Vagina (tissue), 2 donors: ENCODE measurements around the gene SEC14L5. TPM values are rescaled to one million over a fixed set of nuclear protein-coding genes. Genes with fewer than 3 reads are reported as not detected.

ENCODE experiments used
- DNase-seq, 2 donors: peaks; one replicate each; pipeline ENCODE4 v3.0.0-alpha.2; 2017; ENCODE audit errors: extremely low spot score in 2 of 2
- H3K27ac ChIP-seq: fragments of 200-600 bp; sonication (generic); one replicate; pipeline ENCODE4 v1.5.1; 2019
- H3K27me3 ChIP-seq: fragments of 200-600 bp; sonication (generic); one replicate; pipeline ENCODE4 v1.5.1; 2019
- H3K36me3 ChIP-seq, 2 donors: fragments of 200-600 bp; sonication (generic); one replicate each; pipeline ENCODE4 v1.5.1; 2017 to 2019
- H3K4me1 ChIP-seq: fragments of 200-600 bp; sonication (generic); one replicate; pipeline ENCODE4 v1.5.1; 2019
- H3K4me3 ChIP-seq, 2 donors: fragments of 200-600 bp; sonication (generic); 1 replicate in 1 of 2; 2 replicates in 1 of 2; pipeline ENCODE4 v1.5.1; 2016 to 2019
- H3K9me3 ChIP-seq: fragments of 200-600 bp; sonication (generic); one replicate; pipeline ENCODE4 v1.5.1; 2019
- CTCF ChIP-seq, 3 experiments: fragments of 450-650 bp in 2 of 3; fragments of 200-600 bp in 1 of 3; sonication (generic) in 1 of 3; IDR thresholded peaks; one replicate each; pipeline ENCODE4 v1.5.1; 2017 to 2019; ENCODE audit warnings: antibody characterized with exemption in 3 of 3, mild to moderate bottlenecking in 2 of 3, moderate library complexity in 2 of 3
- POLR2A ChIP-seq, 2 donors: fragments of 450-650 bp; IDR thresholded peaks; one replicate each; pipeline ENCODE4 v1.6.1; 2017; ENCODE audit warnings: antibody characterized with exemption in 2 of 2, mild to moderate bottlenecking in 2 of 2, moderate library complexity in 2 of 2
- POLR2AphosphoS5 ChIP-seq, 2 donors: sonication (generic); formaldehyde crosslinking; IDR thresholded peaks; one replicate each; pipeline ENCODE4 v1.9.0; 2017; ENCODE audit warnings: antibody characterized with exemption in 2 of 2, mild to moderate bottlenecking in 2 of 2, low read depth in 1 of 2; ENCODE audit not compliant: insufficient read depth in 1 of 2
- intact Hi-C: fragments of 100-400 bp; cut with DNase I; formaldehyde crosslinking; loops from one replicate; pipeline ENCODE4 v1.15.1; 2023
- total RNA-seq: library from RNA; depleted of rRNA; stranded (reverse); fragments of >200 nt; gene quantifications from one replicate; pipeline ENCODE4 v1.2.3, GENCODE V29; 2016

The SEC14L5 gene
- total RNA-seq, 1 donor from 2014 or later: 0.49 TPM

GRCh38 chr16:4989391-4990006 is 31.4 kb downstream of the SEC14L5 start:
- no peak for DNase-seq
- Histone ChIP-seq H3K9me3 (no peaks in the 10 kb centered on the region), H3K27ac (no peak overlapping the region), H3K27me3 (peaks cover 7% of the 10 kb centered on the region), H3K4me3 (no peak overlapping the region), H3K36me3 (no peaks in the 10 kb centered on the region), H3K4me1 (peaks cover 9% of the 10 kb centered on the region)
- no peak for TF ChIP-seq CTCF (IDR thresholded peaks at IDR 0.05)
- TF ChIP-seq POLR2AphosphoS5 (IDR thresholded peaks at IDR 0.05; ENCODE audit: insufficient read depth in 1 of 2, low read depth in 1 of 2): no peak
- TF ChIP-seq POLR2A (IDR thresholded peaks at IDR 0.05): no peak
- intact Hi-C loops: no loop called here

GRCh38 chr16:4990415-4990814 is 32.3 kb downstream of the SEC14L5 start:
- peaks cover 9% of the 10 kb centered on the region for H3K4me1 ChIP-seq
- intact Hi-C loops: no loop called here
- no peak overlapping the region for H3K27ac ChIP-seq
- peaks cover 7% of the 10 kb centered on the region for H3K27me3 ChIP-seq
- no peak for DNase-seq
- H3K9me3 ChIP-seq: no peaks in the 10 kb centered on the region
- TF ChIP-seq CTCF (IDR thresholded peaks at IDR 0.05) (no peak), POLR2AphosphoS5 (IDR thresholded peaks at IDR 0.05; ENCODE audit: insufficient read depth in 1 of 2, low read depth in 1 of 2) (no peak), POLR2A (IDR thresholded peaks at IDR 0.05) (no peak)
- H3K36me3 ChIP-seq: no peaks in the 10 kb centered on the region
- no peak overlapping the region for H3K4me3 ChIP-seq

GRCh38 chr16:4991754-4992153 is 33.6 kb downstream of the SEC14L5 start:
- no peaks in the 10 kb centered on the region for H3K9me3 ChIP-seq
- no peak for DNase-seq
- H3K36me3 ChIP-seq: no peaks in the 10 kb centered on the region
- H3K4me1 ChIP-seq: peaks cover 9% of the 10 kb centered on the region
- TF ChIP-seq POLR2A (IDR thresholded peaks at IDR 0.05): no peak
- TF ChIP-seq CTCF (IDR thresholded peaks at IDR 0.05): no peak
- no peak for TF ChIP-seq POLR2AphosphoS5 (IDR thresholded peaks at IDR 0.05; ENCODE audit: insufficient read depth in 1 of 2, low read depth in 1 of 2)
- H3K27ac ChIP-seq: no peak overlapping the region
- H3K4me3 ChIP-seq: no peak overlapping the region
- peaks cover 7% of the 10 kb centered on the region for H3K27me3 ChIP-seq
- intact Hi-C loops: no loop called here

- H3K36me3 ChIP-seq: no peaks in the 10 kb centered on the region
- TF ChIP-seq POLR2A (IDR thresholded peaks at IDR 0.05): no peak
- TF ChIP-seq CTCF (IDR thresholded peaks at IDR 0.05): no peak
- TF ChIP-seq POLR2AphosphoS5 (IDR thresholded peaks at IDR 0.05; ENCODE audit: insufficient read depth in 1 of 2, low read depth in 1 of 2): no peak
- no peaks in the 10 kb centered on the region for H3K9me3 ChIP-seq
- no peak overlapping the region for H3K4me3 ChIP-seq
- no peak overlapping the region for H3K27ac ChIP-seq
- no peaks in the 10 kb centered on the region for H3K27me3 ChIP-seq
- intact Hi-C loops: no loop called here
- no peaks in the 10 kb centered on the region for H3K4me1 ChIP-seq
- no peak for DNase-seq
Observed at GRCh38 chr16:4994719-4995434, 36.7 kb downstream of the SEC14L5 start.

GRCh38 chr16:5000573-5001001 is 42.5 kb downstream of the SEC14L5 start:
- TF ChIP-seq POLR2AphosphoS5 (IDR thresholded peaks at IDR 0.05; ENCODE audit: insufficient read depth in 1 of 2, low read depth in 1 of 2) (no peak), CTCF (IDR thresholded peaks at IDR 0.05) (no peak), POLR2A (IDR thresholded peaks at IDR 0.05) (no peak)

More at GRCh38 chr16:5000573-5001001, 42.5 kb downstream of the SEC14L5 start:
- Histone ChIP-seq H3K27ac (no peak overlapping the region), H3K4me3 (no peak overlapping the region), H3K36me3 (no peaks in the 10 kb centered on the region), H3K4me1 (no peaks in the 10 kb centered on the region), H3K27me3 (no peaks in the 10 kb centered on the region), H3K9me3 (no peaks in the 10 kb centered on the region)
- intact Hi-C loops: no loop called here
- DNase-seq: no peak
